ENCODE data around the gene C1QL2. TPM values are rescaled to one million over a fixed set of nuclear protein-coding genes. Genes with fewer than 3 reads are reported as not detected.

The C1QL2 gene
- not detected for total RNA-seq
- polyA plus RNA-seq, result not detected

DNA sequence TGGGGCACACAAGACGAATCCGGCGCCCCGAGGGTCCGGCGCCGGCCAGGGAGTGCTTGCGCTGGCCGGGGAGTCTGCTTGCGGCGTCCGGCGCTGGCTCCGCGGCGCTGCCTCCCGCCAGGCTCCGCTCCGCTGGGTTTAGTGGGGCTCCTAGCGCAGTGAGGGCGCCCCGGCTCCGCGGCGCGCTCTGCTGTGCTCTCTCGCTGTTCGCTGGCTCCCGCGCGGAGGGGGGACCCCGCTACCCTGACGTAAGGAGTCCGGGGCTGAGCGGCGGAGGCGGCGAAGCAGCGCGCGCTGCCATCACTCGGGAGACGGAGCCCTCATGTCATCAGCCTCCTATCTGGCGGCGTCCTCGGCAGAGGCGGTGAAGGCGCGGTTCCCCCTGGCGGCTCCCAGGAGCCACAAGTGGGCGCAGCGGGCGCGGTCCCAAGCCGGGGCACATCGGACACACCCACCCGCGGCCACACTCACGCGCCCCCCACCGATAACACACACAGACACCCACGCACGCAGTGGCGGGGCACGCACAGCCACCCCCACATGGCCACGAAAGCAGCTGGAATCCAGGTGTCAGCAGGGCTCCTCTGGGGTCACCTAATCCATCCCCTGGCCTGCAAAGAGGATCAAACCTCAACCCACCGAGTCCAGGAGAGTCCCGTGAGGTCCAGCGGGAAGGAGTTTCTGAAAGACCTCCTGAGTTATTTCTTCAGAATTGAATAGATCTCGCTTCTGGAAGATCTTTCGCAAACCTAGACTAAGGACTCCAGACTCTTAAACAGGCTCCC, at the start of gene C1QL2:
Gene C1QL2, minus strand, starts transcription at position 189 of the 785 bp plus-strand sequence. CDS start 482 bp downstream, outside the sequence.
- Histone ChIP-seq H3K4me3 (ENCODE audit: low read length in 2 of 2) (no peak within 1 kb of the TSS), H3K9me3 (ENCODE audit: control insufficient read depth in 1 of 2, low read length in 2 of 2) (no peaks in the 10 kb centered on the region), H3K27me3 (ENCODE audit: insufficient read depth, low read length) (peaks cover 10% of the 10 kb centered on the region), H3K4me1 (ENCODE audit: insufficient read depth, low read length) (no peaks in the 10 kb centered on the region), H3K36me3 (ENCODE audit: insufficient read depth, low read length) (no peaks in the 10 kb centered on the region), H3K27ac (ENCODE audit: low read depth, low read length) (no peak within 1 kb of the TSS)
- Mint-ChIP-seq H3K27me3 (peaks cover 33 to 34% of the 10 kb centered on the region in 2 donors), H3K27ac (no peak within 1 kb of the TSS), H3K4me3 (no peak within 1 kb of the TSS), H3K36me3 (no peaks in the 10 kb centered on the region), H3K4me1 (peaks cover 0 to 6% (median under 1%) of the 10 kb centered on the region in 4 donors), H3K9me3 (peaks cover 0 to 4% (median 0%) of the 10 kb centered on the region in 8 donors)
- DNase-seq, result no peak
- intact Hi-C loops (cut with micrococcal nuclease), result no loop called here
- ChIA-PET CTCF (ENCODE audit: partially characterized antibody) (no interaction called here), POLR2A (ENCODE audit: partially characterized antibody) (no interaction called here)

DNA sequence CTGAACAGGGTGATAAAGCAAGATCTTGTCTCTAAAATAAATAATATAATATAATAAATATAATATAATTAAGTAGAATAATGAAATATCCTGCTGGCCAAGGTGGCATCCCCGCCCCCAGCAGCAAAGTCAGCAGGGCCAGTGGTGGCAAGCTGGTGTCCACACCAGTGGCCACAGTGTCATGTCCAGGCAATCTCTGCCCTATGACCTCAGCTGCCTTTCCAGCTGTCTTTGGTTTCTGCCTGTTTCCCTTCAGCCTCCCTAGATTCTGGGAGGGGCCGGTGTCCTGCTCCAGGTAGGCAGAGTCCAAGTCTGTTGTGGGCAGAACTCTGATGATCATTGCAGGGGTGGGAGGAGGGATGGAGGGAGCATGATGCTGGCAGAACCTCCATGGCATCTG, 48.9 kb upstream of the C1QL2 start:
- H3K27me3 Mint-ChIP-seq, result peaks cover 0 to 2% of the 10 kb centered on the region in 2 donors
- DNase-seq, result no peak
- no peak overlapping the region for H3K27ac Mint-ChIP-seq
- POLR2A ChIA-PET (ENCODE audit: partially characterized antibody), result no interaction called here
- H3K4me1 ChIP-seq (ENCODE audit: insufficient read depth, low read length), result no peaks in the 10 kb centered on the region
- H3K9me3 ChIP-seq (ENCODE audit: control insufficient read depth in 1 of 2, low read length in 2 of 2), result no peaks in the 10 kb centered on the region
- H3K9me3 Mint-ChIP-seq, result no peaks in the 10 kb centered on the region
- H3K4me3 Mint-ChIP-seq, result no peak overlapping the region
- no peak overlapping the region for H3K4me3 ChIP-seq (ENCODE audit: low read length in 2 of 2)
- intact Hi-C loops (cut with micrococcal nuclease), result no loop called here
- no peaks in the 10 kb centered on the region for H3K36me3 Mint-ChIP-seq
- H3K36me3 ChIP-seq (ENCODE audit: insufficient read depth, low read length), result no peaks in the 10 kb centered on the region
- H3K4me1 Mint-ChIP-seq, result no peaks in the 10 kb centered on the region
- H3K27ac ChIP-seq (ENCODE audit: low read depth, low read length), result no peak overlapping the region
- CTCF ChIA-PET (ENCODE audit: partially characterized antibody), result no interaction called here
- H3K27me3 ChIP-seq (ENCODE audit: insufficient read depth, low read length), result no peaks in the 10 kb centered on the region

DNA sequence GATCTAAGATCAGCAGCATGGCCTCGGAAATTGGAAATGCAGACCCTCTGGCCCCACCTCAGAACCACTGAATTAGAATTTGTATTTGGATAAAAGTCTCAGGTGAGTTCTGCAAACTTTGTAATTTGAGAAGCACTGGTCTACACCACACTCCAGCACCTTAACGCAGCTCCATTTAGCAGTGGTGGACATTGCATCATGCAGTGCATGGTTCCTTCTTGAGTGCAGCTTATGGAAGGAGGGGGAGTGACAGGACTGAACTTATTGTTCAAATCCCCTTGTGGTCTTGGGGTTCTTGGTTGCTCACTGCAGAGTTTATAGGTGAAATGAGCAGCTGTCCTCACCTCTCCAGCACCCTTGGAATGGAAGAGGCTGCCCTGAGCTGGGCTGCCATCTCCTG, 47.6 kb upstream of the C1QL2 start:
- Mint-ChIP-seq H3K27me3 (no peaks in the 10 kb centered on the region), H3K36me3 (no peaks in the 10 kb centered on the region), H3K27ac (no peak overlapping the region), H3K4me3 (no peak overlapping the region), H3K4me1 (no peaks in the 10 kb centered on the region), H3K9me3 (no peaks in the 10 kb centered on the region)
- Histone ChIP-seq H3K36me3 (ENCODE audit: insufficient read depth, low read length) (no peaks in the 10 kb centered on the region), H3K4me3 (ENCODE audit: low read length in 2 of 2) (no peak overlapping the region), H3K4me1 (ENCODE audit: insufficient read depth, low read length) (no peaks in the 10 kb centered on the region), H3K9me3 (ENCODE audit: control insufficient read depth in 1 of 2, low read length in 2 of 2) (no peaks in the 10 kb centered on the region), H3K27me3 (ENCODE audit: insufficient read depth, low read length) (no peaks in the 10 kb centered on the region), H3K27ac (ENCODE audit: low read depth, low read length) (no peak overlapping the region)
- no peak for DNase-seq
- intact Hi-C loops (cut with micrococcal nuclease), result no loop called here
- CTCF ChIA-PET (ENCODE audit: partially characterized antibody), result no interaction called here
- POLR2A ChIA-PET (ENCODE audit: partially characterized antibody), result no interaction called here

DNA sequence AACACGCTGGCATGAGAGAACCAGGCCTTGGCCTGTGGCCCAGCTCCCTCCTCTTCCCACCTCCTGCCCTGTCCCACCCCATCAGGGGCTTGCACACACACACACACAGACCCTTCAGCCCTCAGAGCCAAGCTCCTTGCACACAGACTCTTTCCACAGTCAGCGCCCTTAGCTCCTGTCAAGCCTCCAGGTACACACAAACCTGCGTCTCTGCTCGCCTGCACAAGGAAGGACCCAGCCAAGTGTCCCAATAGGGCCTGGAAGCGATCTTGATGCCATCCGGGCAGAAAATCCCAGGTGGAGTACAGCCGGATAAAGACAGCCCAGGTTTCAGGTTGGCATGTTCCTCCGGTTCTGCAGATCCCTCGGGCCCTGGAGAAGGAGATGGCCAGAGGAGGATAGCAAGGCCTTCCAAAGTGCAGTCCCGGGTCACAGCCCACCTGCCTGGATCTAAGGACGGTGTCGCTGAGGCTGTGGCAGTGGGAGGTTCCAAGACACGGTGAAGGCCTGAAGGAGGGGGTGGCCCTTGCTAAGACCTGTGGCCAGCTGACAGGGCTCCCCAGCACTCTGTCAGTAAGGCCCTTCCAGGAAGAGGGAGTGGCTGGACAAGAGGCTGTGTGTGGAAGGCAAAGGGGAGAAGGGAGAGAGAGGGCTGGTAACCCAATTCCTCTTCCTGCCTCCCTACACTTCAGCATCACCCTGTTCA, 46.6 kb upstream of the C1QL2 start:
- no peaks in the 10 kb centered on the region for H3K9me3 ChIP-seq (ENCODE audit: control insufficient read depth in 1 of 2, low read length in 2 of 2)
- POLR2A ChIA-PET (ENCODE audit: partially characterized antibody), result no interaction called here
- CTCF ChIA-PET (ENCODE audit: partially characterized antibody), result no interaction called here
- Mint-ChIP-seq H3K4me1 (no peaks in the 10 kb centered on the region), H3K27ac (no peak overlapping the region), H3K36me3 (no peaks in the 10 kb centered on the region), H3K4me3 (no peak overlapping the region), H3K9me3 (no peaks in the 10 kb centered on the region), H3K27me3 (peaks cover 2 to 4% of the 10 kb centered on the region in 2 donors)
- H3K4me3 ChIP-seq (ENCODE audit: low read length in 2 of 2), result no peak overlapping the region
- no peak overlapping the region for H3K27ac ChIP-seq (ENCODE audit: low read depth, low read length)
- no peak for DNase-seq
- no peaks in the 10 kb centered on the region for H3K36me3 ChIP-seq (ENCODE audit: insufficient read depth, low read length)
- H3K27me3 ChIP-seq (ENCODE audit: insufficient read depth, low read length), result no peaks in the 10 kb centered on the region
- intact Hi-C loops (cut with micrococcal nuclease), result no loop called here
- no peaks in the 10 kb centered on the region for H3K4me1 ChIP-seq (ENCODE audit: insufficient read depth, low read length)

DNA sequence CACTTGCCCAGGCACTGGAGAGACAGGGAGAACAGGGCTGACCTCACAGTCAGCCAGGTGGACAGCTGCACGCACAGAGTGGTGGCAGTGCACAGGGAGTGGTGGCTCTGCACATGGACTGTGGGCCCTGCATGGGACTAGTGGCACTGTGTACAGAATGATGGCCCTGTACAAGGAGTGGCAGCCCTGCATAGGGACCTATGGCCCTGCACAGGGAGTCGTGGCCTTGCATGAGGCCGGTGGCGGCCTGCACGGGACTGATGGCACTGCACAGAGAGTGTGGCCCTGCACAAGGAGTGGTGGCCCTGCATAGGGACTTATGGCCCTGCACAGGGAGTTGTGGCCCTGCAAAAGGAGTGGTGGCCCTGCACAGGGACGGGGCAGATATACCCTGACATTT, 46.0 kb upstream of the C1QL2 start:
- H3K27ac ChIP-seq (ENCODE audit: low read depth, low read length), result no peak overlapping the region
- CTCF ChIA-PET (ENCODE audit: partially characterized antibody), result no interaction called here

DNA sequence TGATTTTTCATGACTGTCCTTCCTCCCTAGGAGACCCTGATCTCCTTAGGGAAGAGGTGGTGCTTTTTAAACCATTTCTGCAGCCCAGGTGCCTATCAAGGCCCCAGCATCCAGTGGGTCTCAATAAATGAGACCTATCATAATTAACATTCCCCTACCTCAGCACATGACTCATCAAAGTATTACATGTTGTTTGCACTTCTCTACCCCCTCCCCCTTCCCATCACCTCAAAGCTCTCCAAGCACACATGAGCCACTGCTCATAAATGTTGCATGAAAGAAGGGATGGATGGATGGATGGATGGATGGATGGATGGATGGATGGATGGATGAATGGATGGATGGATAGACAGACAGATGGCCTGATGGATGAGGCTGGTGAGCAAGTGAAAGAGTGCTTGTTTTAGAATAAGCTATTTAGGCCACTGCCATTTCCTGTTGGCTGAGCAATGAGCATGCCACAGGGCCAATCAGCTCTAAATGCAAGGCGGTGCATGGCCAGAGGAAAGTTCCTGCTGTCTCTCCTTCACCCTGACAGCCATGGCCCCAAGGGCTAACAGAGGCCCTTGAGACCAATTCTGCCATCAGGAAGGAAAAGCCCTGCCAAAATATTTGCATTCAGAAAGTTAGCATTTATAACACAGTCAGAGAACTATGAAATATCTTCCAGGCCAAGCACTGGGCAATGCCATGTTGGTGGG, 44.2 kb upstream of the C1QL2 start:
- H3K36me3 Mint-ChIP-seq, result no peaks in the 10 kb centered on the region
- no peak overlapping the region for H3K4me3 ChIP-seq (ENCODE audit: low read length in 2 of 2)
- peaks cover 2 to 10% of the 10 kb centered on the region in 2 donors for H3K27me3 Mint-ChIP-seq
- intact Hi-C loops (cut with micrococcal nuclease), result no loop called here
- CTCF ChIA-PET (ENCODE audit: partially characterized antibody), result no interaction called here
- no peak overlapping the region for H3K4me3 Mint-ChIP-seq
- DNase-seq, result no peak
- no peaks in the 10 kb centered on the region for H3K36me3 ChIP-seq (ENCODE audit: insufficient read depth, low read length)
- H3K9me3 Mint-ChIP-seq, result no peaks in the 10 kb centered on the region
- H3K27ac Mint-ChIP-seq, result no peak overlapping the region
- no peaks in the 10 kb centered on the region for H3K27me3 ChIP-seq (ENCODE audit: insufficient read depth, low read length)
- H3K9me3 ChIP-seq (ENCODE audit: control insufficient read depth in 1 of 2, low read length in 2 of 2), result no peaks in the 10 kb centered on the region
- no peak overlapping the region for H3K27ac ChIP-seq (ENCODE audit: low read depth, low read length)
- POLR2A ChIA-PET (ENCODE audit: partially characterized antibody), result no interaction called here
- no peaks in the 10 kb centered on the region for H3K4me1 Mint-ChIP-seq
- H3K4me1 ChIP-seq (ENCODE audit: insufficient read depth, low read length), result no peaks in the 10 kb centered on the region

More for the DNA sequence above, 46.0 kb upstream of the C1QL2 start:
- H3K4me3 Mint-ChIP-seq, result no peak overlapping the region
- H3K36me3 Mint-ChIP-seq, result no peaks in the 10 kb centered on the region
- H3K27me3 Mint-ChIP-seq, result peaks cover 2 to 7% of the 10 kb centered on the region in 2 donors
- H3K36me3 ChIP-seq (ENCODE audit: insufficient read depth, low read length), result no peaks in the 10 kb centered on the region
- intact Hi-C loops (cut with micrococcal nuclease), result no loop called here
- H3K4me1 ChIP-seq (ENCODE audit: insufficient read depth, low read length), result no peaks in the 10 kb centered on the region
- POLR2A ChIA-PET (ENCODE audit: partially characterized antibody), result no interaction called here
- H3K4me3 ChIP-seq (ENCODE audit: low read length in 2 of 2), result no peak overlapping the region
- no peaks in the 10 kb centered on the region for H3K9me3 Mint-ChIP-seq
- H3K27me3 ChIP-seq (ENCODE audit: insufficient read depth, low read length), result no peaks in the 10 kb centered on the region
- H3K9me3 ChIP-seq (ENCODE audit: control insufficient read depth in 1 of 2, low read length in 2 of 2), result no peaks in the 10 kb centered on the region
- no peak overlapping the region for H3K27ac Mint-ChIP-seq
- no peaks in the 10 kb centered on the region for H3K4me1 Mint-ChIP-seq
- no peak for DNase-seq

DNA sequence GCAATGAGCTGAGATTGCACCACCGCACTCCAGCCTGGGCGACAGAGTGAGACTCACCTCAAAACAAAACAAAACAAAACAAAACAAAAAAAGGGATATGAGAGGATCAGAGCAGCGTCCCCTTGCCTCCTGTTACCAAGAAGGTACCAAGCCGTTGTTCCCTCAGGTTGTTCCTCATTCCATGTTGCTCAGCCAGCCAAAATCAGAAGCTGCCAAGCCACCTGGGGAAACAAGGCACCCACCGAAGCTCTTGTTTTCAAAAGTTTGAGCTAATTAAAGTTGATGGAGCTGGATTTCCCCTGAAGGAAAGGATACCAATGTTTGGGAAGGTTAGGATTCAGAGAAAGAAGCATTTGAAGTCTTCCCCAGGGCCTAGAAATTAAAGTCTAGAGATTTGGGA, 43.3 kb upstream of the C1QL2 start:
- no peaks in the 10 kb centered on the region for H3K4me1 Mint-ChIP-seq
- H3K36me3 Mint-ChIP-seq, result no peaks in the 10 kb centered on the region
- Histone ChIP-seq H3K4me1 (ENCODE audit: insufficient read depth, low read length) (no peaks in the 10 kb centered on the region), H3K9me3 (ENCODE audit: control insufficient read depth in 1 of 2, low read length in 2 of 2) (no peaks in the 10 kb centered on the region), H3K4me3 (ENCODE audit: low read length in 2 of 2) (no peak overlapping the region), H3K27me3 (ENCODE audit: insufficient read depth, low read length) (no peaks in the 10 kb centered on the region), H3K36me3 (ENCODE audit: insufficient read depth, low read length) (no peaks in the 10 kb centered on the region), H3K27ac (ENCODE audit: low read depth, low read length) (no peak overlapping the region)
- ChIA-PET POLR2A (ENCODE audit: partially characterized antibody) (no interaction called here), CTCF (ENCODE audit: partially characterized antibody) (no interaction called here)
- no peaks in the 10 kb centered on the region for H3K9me3 Mint-ChIP-seq
- peaks cover 2 to 10% of the 10 kb centered on the region in 2 donors for H3K27me3 Mint-ChIP-seq
- intact Hi-C loops (cut with micrococcal nuclease), result no loop called here
- no peak for DNase-seq
- H3K4me3 Mint-ChIP-seq, result no peak overlapping the region
- H3K27ac Mint-ChIP-seq, result no peak overlapping the region
